Body of pancreas (tissue), 4 donors: ENCODE data around the gene C1QTNF5. TPM values are rescaled to one million over a fixed set of nuclear protein-coding genes. Genes with fewer than 3 reads are reported as not detected.

Source experiments
- ATAC-seq: fragments of 150-250 bp; one replicate; pipeline ENCODE4 v1.9.1; 2016
- DNase-seq, 4 donors: peaks; one replicate each; pipeline ENCODE4 v3.0.0-alpha.2; 2019
- H3K27ac ChIP-seq, 4 donors: fragments of 200-600 bp; sonication (generic); 1 replicate in 3 of 4; 2 replicates in 1 of 4; pipeline versions ENCODE4 v1.5.1 to v1.6.1; 2016 to 2019; ENCODE audit warnings: mild to moderate bottlenecking in 1 of 4, mixed read lengths in 1 of 4, moderate library complexity in 1 of 4
- H3K27me3 ChIP-seq, 2 donors: fragments of 200-600 bp; sonication (generic); one replicate each; pipeline ENCODE4 v1.6.0; 2016; ENCODE audit warnings: mild to moderate bottlenecking in 1 of 2
- H3K36me3 ChIP-seq, 2 donors: fragments of 200-600 bp; sonication (generic); replicated peaks in 1 of 2; 2 replicates each; pipeline ENCODE4 v1.5.1; 2016; ENCODE audit warnings: low read depth in 2 of 2; ENCODE audit not compliant: insufficient read depth in 1 of 2
- H3K4me1 ChIP-seq: fragments of 200-600 bp; sonication (generic); one replicate; pipeline ENCODE4 v1.6.0; 2016
- H3K4me3 ChIP-seq, 2 donors: fragments of 200-600 bp; sonication (generic); 1 replicate in 1 of 2; 2 replicates in 1 of 2; pipeline ENCODE4 v1.5.1; 2016 to 2019
- H3K9me3 ChIP-seq, 3 donors: fragments of 200-600 bp; sonication (generic); 1 replicate in 2 of 3; 2 replicates in 1 of 3; pipeline ENCODE4 v1.5.1; 2016
- CTCF ChIP-seq, 7 experiments: fragments of 450-650 bp in 4 of 7; fragments of 200-600 bp in 3 of 7; sonication (generic) in 3 of 7; IDR thresholded peaks; one replicate each; pipeline ENCODE4 v1.5.1; 2016 to 2019; ENCODE audit warnings: antibody characterized with exemption in 7 of 7
- POLR2A ChIP-seq, 3 donors: fragments of 450-650 bp; IDR thresholded peaks; one replicate each; pipeline ENCODE4 v1.6.1; 2016; ENCODE audit warnings: antibody characterized with exemption in 3 of 3, mild to moderate bottlenecking in 2 of 3
- WGBS, 2 donors: methylation state at CpG; one replicate each; pipeline ENCODE4 v1.1.5; 2017; 5-methylcytosine and 5-hydroxymethylcytosine counted together
- intact Hi-C: fragments of 100-400 bp; cut with DNase I; formaldehyde crosslinking; loops from one replicate; pipeline ENCODE4 v1.15.1; 2023
- total RNA-seq, 2 donors: library from RNA; depleted of rRNA; stranded (reverse); fragments of >200 nt; gene quantifications; one replicate each; pipeline ENCODE4 v1.1.0, GENCODE V29; 2016

The C1QTNF5 gene
- total RNA-seq, 2 donors from 2014 or later: 28.8 to 54.1 TPM

- intact Hi-C loops: no loop called here
- TF ChIP-seq POLR2A (IDR thresholded peaks at IDR 0.05) (no peak), CTCF (IDR thresholded peaks at IDR 0.05) (no peak)
- ATAC-seq (no peak), DNase-seq (peak in 2 of 4 donors; percentile 33 to 45)
- Histone ChIP-seq H3K9me3 (no peaks in the 10 kb centered on the region), H3K36me3 (no peaks in the 10 kb centered on the region), H3K27ac (peak overlapping the region in 3 of 4 donors; percentile 26 to 66 (median 53)), H3K27me3 (peaks cover 0 to 7% of the 10 kb centered on the region in 2 donors), H3K4me3 (no peak overlapping the region), H3K4me1 (peaks cover 55% of the 10 kb centered on the region)
- 51 to 61% methylated on average over 15 to 22 of the region's 22 CpGs for WGBS, 2 donors
These were observed 22.2 kb downstream of the C1QTNF5 start for GRCh38 chr11:119318240-119319135.

GRCh38 chr11:119317592-119318239 lies 23.0 kb downstream of the C1QTNF5 start:
- no peak for TF ChIP-seq POLR2A (IDR thresholded peaks at IDR 0.05)
- TF ChIP-seq CTCF (IDR thresholded peaks at IDR 0.05): no peak
- WGBS, 2 donors: 71 to 74% methylated on average over 8 to 14 of the region's 14 CpGs
- peaks cover 55% of the 10 kb centered on the region for H3K4me1 ChIP-seq
- ATAC-seq (no peak), DNase-seq (no peak)
- intact Hi-C loops: no loop called here
- no peaks in the 10 kb centered on the region for H3K36me3 ChIP-seq
- peaks cover 0 to 7% of the 10 kb centered on the region in 2 donors for H3K27me3 ChIP-seq
- no peaks in the 10 kb centered on the region for H3K9me3 ChIP-seq
- H3K4me3 ChIP-seq: no peak overlapping the region
- peak overlapping the region in 2 of 4 donors; percentile 41 to 74 for H3K27ac ChIP-seq

GRCh38 chr11:119316729-119317591 lies 23.7 kb downstream of the C1QTNF5 start, which contains the start of gene MCAM:
TSS of gene MCAM (minus strand) at chr11:119317130. CDS start at chr11:119317101, 29 bp downstream.
- peaks cover 0 to 7% of the 10 kb centered on the region in 2 donors for H3K27me3 ChIP-seq
- peaks cover 53% of the 10 kb centered on the region for H3K4me1 ChIP-seq
- WGBS, 2 donors: 5% methylated on average over 58 of the region's 74 CpGs; no CpG with 5 or more reads in 1 of the 2 donors
- peak within 1 kb of the TSS in 1 of 2 donors; percentile 41 for H3K4me3 ChIP-seq
- H3K36me3 ChIP-seq: no peaks in the 10 kb centered on the region
- TF ChIP-seq POLR2A (IDR thresholded peaks at IDR 0.05): peak; percentile 40 to 60 (median 50)
- no peak for TF ChIP-seq CTCF (IDR thresholded peaks at IDR 0.05)
- intact Hi-C loops: no loop called here
- peak; percentile 23 for ATAC-seq
- DNase-seq: peak in 3 of 4 donors; percentile 11 to 44 (median 41)
- no peaks in the 10 kb centered on the region for H3K9me3 ChIP-seq
- peak within 1 kb of the TSS; percentile 74 to 80 (median 78) for H3K27ac ChIP-seq

- H3K4me1 ChIP-seq: peaks cover 45% of the 10 kb centered on the region
- H3K27me3 ChIP-seq: peaks cover 0 to 7% of the 10 kb centered on the region in 2 donors
- H3K36me3 ChIP-seq: no peaks in the 10 kb centered on the region
- TF ChIP-seq POLR2A (IDR thresholded peaks at IDR 0.05): no peak
- no peak for TF ChIP-seq CTCF (IDR thresholded peaks at IDR 0.05)
- no peak overlapping the region for H3K4me3 ChIP-seq
- intact Hi-C loops: no loop called here
- WGBS, 2 donors: 2% methylated on average over 45 of the region's 46 CpGs; no CpG with 5 or more reads in 1 of the 2 donors
- DNase-seq (peak; percentile 53 to 69 (median 62)), ATAC-seq (peak; percentile 25)
- no peaks in the 10 kb centered on the region for H3K9me3 ChIP-seq
- peak overlapping the region; percentile 74 to 80 (median 78) for H3K27ac ChIP-seq
These were observed 24.5 kb downstream of the C1QTNF5 start for GRCh38 chr11:119316016-119316728.
